Measurements from ENCODE around the gene TRPM7.
"Not testable (repeated sequence)": the region's sequence is repeated elsewhere in the genome, so short reads cannot be mapped to it uniquely, and the experiment has no call there.

TRPM7 gene

GRCh38 chr15:50686469-50687301 is at the start of gene TRPM7:
Gene TRPM7 (minus strand): TSS chr15:50686797. CDS start chr15:50686533, 264 bp downstream.
- DNase-seq (ENCODE audit: low spot score): peak; percentile 76

- DNase-seq (ENCODE audit: low spot score): peak; percentile 59
Measured at GRCh38 chr15:50735156-50735555, 48.6 kb upstream of the TRPM7 start.

- DNase-seq (ENCODE audit: low spot score): no peak
Measured at GRCh38 chr15:50726315-50726714, 39.7 kb upstream of the TRPM7 start.

GRCh38 chr15:50718700-50719125 is 32.1 kb upstream of the TRPM7 start:
- no peak for DNase-seq (ENCODE audit: low spot score)

GRCh38 chr15:50712018-50712417 is 25.4 kb upstream of the TRPM7 start:
- DNase-seq (ENCODE audit: low spot score): no peak

GRCh38 chr15:50710585-50710984 is 24.0 kb upstream of the TRPM7 start:
- no peak for DNase-seq (ENCODE audit: low spot score)

GRCh38 chr15:50707878-50708427 is 21.4 kb upstream of the TRPM7 start:
- DNase-seq (ENCODE audit: low spot score): no peak

- DNase-seq (ENCODE audit: low spot score): no peak
Measured at GRCh38 chr15:50702762-50703334, 16.3 kb upstream of the TRPM7 start.

- DNase-seq (ENCODE audit: low spot score): no peak
Measured at GRCh38 chr15:50698101-50698500, 11.5 kb upstream of the TRPM7 start.

- DNase-seq (ENCODE audit: low spot score): no peak
Measured at GRCh38 chr15:50697109-50697797, 10.7 kb upstream of the TRPM7 start.

- DNase-seq (ENCODE audit: low spot score): not testable (repeated sequence)
Measured at GRCh38 chr15:50694634-50695165, 8.1 kb upstream of the TRPM7 start.

GRCh38 chr15:50687302-50687902 is 805 bp upstream of the TRPM7 start:
- no peak for DNase-seq (ENCODE audit: low spot score)

- DNase-seq (ENCODE audit: low spot score): no peak
Measured at GRCh38 chr15:50685976-50686468, 575 bp downstream of the TRPM7 start.

- DNase-seq (ENCODE audit: low spot score): peak; percentile 10
Measured at GRCh38 chr15:50685191-50685975, 1.2 kb downstream of the TRPM7 start.

GRCh38 chr15:50681467-50681866 is 5.1 kb downstream of the TRPM7 start:
- DNase-seq (ENCODE audit: low spot score): no peak

GRCh38 chr15:50676799-50677483 is 9.7 kb downstream of the TRPM7 start:
- no peak for DNase-seq (ENCODE audit: low spot score)

GRCh38 chr15:50675535-50676144 is 11.0 kb downstream of the TRPM7 start:
- peak; percentile 13 for DNase-seq (ENCODE audit: low spot score)

- no peak for DNase-seq (ENCODE audit: low spot score)
Measured at GRCh38 chr15:50670115-50670514, 16.5 kb downstream of the TRPM7 start.

GRCh38 chr15:50669611-50670010 is 17.0 kb downstream of the TRPM7 start:
- DNase-seq (ENCODE audit: low spot score): no peak

- DNase-seq (ENCODE audit: low spot score): no peak
Measured at GRCh38 chr15:50665938-50666337, 20.7 kb downstream of the TRPM7 start.
